ENCODE measurements around the gene C1S.

Gene C1S

GRCh38 chr12:7114008-7114407, 53.5 kb downstream of the C1S start (continued):
- TF ChIP-seq ZNF221 (tag by site-specific recombination; IDR thresholded peaks at IDR 0.05; ENCODE audit: borderline replicate concordance) (no peak), ZNF394 (tag by site-specific recombination; IDR thresholded peaks at IDR 0.05; ENCODE audit: borderline replicate concordance) (no peak), ZNF26 (tag by site-specific recombination; IDR thresholded peaks at IDR 0.05) (no peak), REPIN1 (tag by site-specific recombination; IDR thresholded peaks at IDR 0.05; ENCODE audit: low read depth) (no peak)

- H3K36me3 ChIP-seq (ENCODE audit: control insufficient read depth in 2 of 2, insufficient read depth in 1 of 2, low read length in 2 of 2), result peaks cover 0 to 3% of the 10 kb centered on the region in 2 experiments; a peak in 1 of 3 replicates
- no peak overlapping the region for H3K27ac ChIP-seq (ENCODE audit: extremely low read depth, low read depth, low read length)
- no peak overlapping the region for H3K4me3 ChIP-seq (ENCODE audit: low read depth, low read length)
- TF ChIP-seq ZNF2 (tag by site-specific recombination; IDR thresholded peaks at IDR 0.05) (no peak), ZNF558 (tag by site-specific recombination; IDR thresholded peaks at IDR 0.05) (no peak), ZNF624 (tag by site-specific recombination; IDR thresholded peaks at IDR 0.05) (no peak), SP7 (tag by site-specific recombination; IDR thresholded peaks at IDR 0.05) (no peak), HOXA7 (CRISPR knock-in tag; IDR thresholded peaks at IDR 0.05; ENCODE audit: borderline replicate concordance) (no peak), ZNF266 (tag by site-specific recombination; IDR thresholded peaks at IDR 0.05; ENCODE audit: low read depth) (no peak), KLF1 (tag by site-specific recombination; IDR thresholded peaks at IDR 0.05) (no peak), PRDM6 (tag by site-specific recombination; IDR thresholded peaks at IDR 0.05) (no peak), ZSCAN23 (tag by site-specific recombination; IDR thresholded peaks at IDR 0.05) (no peak), ZBTB44 (tag by site-specific recombination; IDR thresholded peaks at IDR 0.05) (no peak), EGR2 (tag by site-specific recombination; IDR thresholded peaks at IDR 0.05; ENCODE audit: low read depth) (no peak), ZNF248 (tag by site-specific recombination; IDR thresholded peaks at IDR 0.05) (no peak), BCL11A (tag by site-specific recombination; IDR thresholded peaks at IDR 0.05; ENCODE audit: low read depth) (no peak)
- CTCF ChIA-PET, result interaction anchor here (0.6 to 2.7 kb wide), 2 partner anchors 10 to 48 kb away, joined by 7 to 14 read pairs; no protein-coding TSS in a partner anchor
- H3K4me1 ChIP-seq (ENCODE audit: control insufficient read depth, insufficient read depth, low read length), result no peaks in the 10 kb centered on the region
- POLR2A ChIA-PET, result no interaction called here
- H3K9me3 ChIP-seq (ENCODE audit: control insufficient read depth, insufficient read depth, low read depth, low read length), result no peaks in the 10 kb centered on the region
Measured at GRCh38 chr12:7114851-7115250, 54.3 kb downstream of the C1S start.

GRCh38 chr12:7116196-7116595, 55.7 kb downstream of the C1S start:
- ChIA-PET POLR2A (no interaction called here), CTCF (interaction anchor here (1.4 kb wide), 1 partner anchor 9 kb away, joined by 3 read pairs; no protein-coding TSS in a partner anchor)
- Histone ChIP-seq H3K4me3 (ENCODE audit: low read depth, low read length) (no peak overlapping the region), H3K9me3 (ENCODE audit: control insufficient read depth, insufficient read depth, low read depth, low read length) (no peaks in the 10 kb centered on the region), H3K4me1 (ENCODE audit: control insufficient read depth, insufficient read depth, low read length) (no peaks in the 10 kb centered on the region), H3K27ac (ENCODE audit: extremely low read depth, low read depth, low read length) (no peak overlapping the region), H3K36me3 (ENCODE audit: control insufficient read depth in 2 of 2, insufficient read depth in 1 of 2, low read length in 2 of 2) (peaks cover 0 to 3% of the 10 kb centered on the region in 2 experiments; a peak in 1 of 3 replicates)
- TF ChIP-seq ZNF600 (tag by site-specific recombination; IDR thresholded peaks at IDR 0.05), result no peak
- no peak for TF ChIP-seq ZNF184 (tag by site-specific recombination; IDR thresholded peaks at IDR 0.05)
- TF ChIP-seq KLF7 (tag by site-specific recombination; IDR thresholded peaks at IDR 0.05; ENCODE audit: borderline replicate concordance), result no peak
- TF ChIP-seq ZNF624 (tag by site-specific recombination; IDR thresholded peaks at IDR 0.05), result no peak
- no peak for TF ChIP-seq ZNF146 (tag by site-specific recombination; IDR thresholded peaks at IDR 0.05)
- no peak for TF ChIP-seq ZNF707 (tag by site-specific recombination; IDR thresholded peaks at IDR 0.05)
- TF ChIP-seq ZNF629 (tag by site-specific recombination; IDR thresholded peaks at IDR 0.05), result no peak
- no peak for TF ChIP-seq ZBTB1 (tag by site-specific recombination; IDR thresholded peaks at IDR 0.05)
- TF ChIP-seq ZBTB7A (tag by site-specific recombination; IDR thresholded peaks at IDR 0.05; ENCODE audit: low read depth), result no peak
- no peak for TF ChIP-seq ZSCAN4 (tag by site-specific recombination; IDR thresholded peaks at IDR 0.05)

Measured in HEK293 (cell line).